GM13976 (cell line): ENCODE measurements around the gene KIF21A.

Experiments used
- DNase-seq: peaks from one replicate; pipeline ENCODE4 v3.0.0; 2012; ENCODE audit warnings: low spot score
- in situ Hi-C: fragments of 300-500 bp; cut with MboI; formaldehyde crosslinking; loops from one replicate; pipeline ENCODE4 v1.12.0; 2022; ENCODE audit warnings: low sequenced_read_pairs, mixed read lengths, inconsistent platforms; ENCODE audit not compliant: unreplicated experiment
- TF ChIP-seq, protein P1 (sequence below): IDR thresholded peaks from 2 replicates; pipeline ENCODE4 v1.5.1; 2012; ENCODE audit warnings: borderline replicate concordance, mild to moderate bottlenecking; ENCODE audit not compliant: insufficient read depth; ENCODE audit errors: extremely low read depth, missing control alignments, control extremely low read depth

The KIF21A gene

DNA sequence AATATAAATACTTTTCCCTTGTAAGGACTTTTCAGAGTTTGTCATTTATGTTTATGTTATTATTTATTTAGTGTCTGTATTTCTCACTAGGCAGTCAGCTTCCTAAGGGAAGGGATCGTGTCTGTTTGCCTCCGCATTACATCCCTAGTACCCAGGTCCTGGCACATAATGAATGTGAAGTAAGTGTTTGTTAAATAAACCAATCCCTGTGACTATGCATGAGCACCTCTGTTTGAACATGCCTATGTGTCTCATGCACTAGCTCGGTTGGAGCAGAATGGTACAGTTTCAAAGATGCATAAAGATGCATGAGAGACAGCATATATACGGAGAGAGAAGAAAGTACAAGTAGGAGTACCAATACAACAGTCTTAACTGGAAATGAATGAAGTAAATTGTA is 99.3 kb downstream of the KIF21A start:
- in situ Hi-C loops = no loop called here
- TF ChIP-seq, protein P1, sequence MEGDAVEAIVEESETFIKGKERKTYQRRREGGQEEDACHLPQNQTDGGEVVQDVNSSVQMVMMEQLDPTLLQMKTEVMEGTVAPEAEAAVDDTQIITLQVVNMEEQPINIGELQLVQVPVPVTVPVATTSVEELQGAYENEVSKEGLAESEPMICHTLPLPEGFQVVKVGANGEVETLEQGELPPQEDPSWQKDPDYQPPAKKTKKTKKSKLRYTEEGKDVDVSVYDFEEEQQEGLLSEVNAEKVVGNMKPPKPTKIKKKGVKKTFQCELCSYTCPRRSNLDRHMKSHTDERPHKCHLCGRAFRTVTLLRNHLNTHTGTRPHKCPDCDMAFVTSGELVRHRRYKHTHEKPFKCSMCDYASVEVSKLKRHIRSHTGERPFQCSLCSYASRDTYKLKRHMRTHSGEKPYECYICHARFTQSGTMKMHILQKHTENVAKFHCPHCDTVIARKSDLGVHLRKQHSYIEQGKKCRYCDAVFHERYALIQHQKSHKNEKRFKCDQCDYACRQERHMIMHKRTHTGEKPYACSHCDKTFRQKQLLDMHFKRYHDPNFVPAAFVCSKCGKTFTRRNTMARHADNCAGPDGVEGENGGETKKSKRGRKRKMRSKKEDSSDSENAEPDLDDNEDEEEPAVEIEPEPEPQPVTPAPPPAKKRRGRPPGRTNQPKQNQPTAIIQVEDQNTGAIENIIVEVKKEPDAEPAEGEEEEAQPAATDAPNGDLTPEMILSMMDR = no peak
- DNase-seq = no peak

- in situ Hi-C loops = no loop called here
- TF ChIP-seq, protein P1 = no peak
Measured at GRCh38 chr12:39341761-39342160, 101.2 kb downstream of the KIF21A start.

DNA sequence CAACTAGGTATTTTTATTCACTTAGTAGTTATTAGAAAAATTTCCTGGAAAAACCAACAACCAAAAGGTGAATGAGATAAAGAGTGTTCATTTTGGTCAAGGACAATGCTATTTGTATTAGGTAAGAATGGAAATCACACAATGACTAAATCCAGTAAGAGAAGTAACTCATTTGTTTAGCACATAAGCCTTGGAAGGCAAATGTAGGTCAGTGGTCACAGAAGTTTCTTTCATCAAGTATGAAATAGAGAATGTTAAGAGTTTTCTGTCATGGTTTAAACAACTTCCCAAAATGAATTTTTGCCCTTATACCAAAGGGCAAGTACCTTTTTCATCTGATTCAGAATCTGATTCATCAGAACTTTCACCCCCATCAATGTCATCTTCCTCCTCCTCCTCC is 101.7 kb downstream of the KIF21A start:
- DNase-seq = no peak
- TF ChIP-seq, protein P1 = no peak
- in situ Hi-C loops = no loop called here

More at GRCh38 chr12:39341761-39342160, 101.2 kb downstream of the KIF21A start:
- no peak for DNase-seq

GRCh38 chr12:39332661-39333175 is 110.2 kb downstream of the KIF21A start:
- TF ChIP-seq, protein P1 = no peak
- in situ Hi-C loops = no loop called here
- no peak for DNase-seq

GRCh38 chr12:39331539-39332261 is 111.2 kb downstream of the KIF21A start:
- TF ChIP-seq, protein P1 = no peak
- DNase-seq = no peak
- in situ Hi-C loops = no loop called here

GRCh38 chr12:39329876-39330275 is 113.0 kb downstream of the KIF21A start:
- in situ Hi-C loops = loop anchor here (10.0 kb wide), 1 partner anchor 365 kb away; no protein-coding TSS in a partner anchor
- TF ChIP-seq, protein P1 = no peak
- no peak for DNase-seq

- in situ Hi-C loops = loop anchor here (10.0 kb wide), 1 partner anchor 366 kb away; no protein-coding TSS in a partner anchor
- no peak for DNase-seq
- TF ChIP-seq, protein P1 = no peak
Measured at GRCh38 chr12:39329018-39329417, 113.9 kb downstream of the KIF21A start.
